Natural killer cell (primary cell): ENCODE measurements around the gene ALK. TPM values are rescaled to one million over a fixed set of nuclear protein-coding genes. Genes with fewer than 3 reads are reported as not detected.

Experiments
- ATAC-seq, 3 donors: fragments of 150-1000 bp in 2 of 3; fragments of 200-7000 bp in 1 of 3; cut with Tn5 transposase; 1 replicate in 1 of 3; 2 replicates in 2 of 3; pipeline ENCODE4 v1.10.0; 2021; ENCODE audit warnings: mild to moderate bottlenecking in 2 of 3, moderate library complexity in 2 of 3
- DNase-seq, 2 donors: peaks; one replicate each; pipeline versions ENCODE4 v3.0.0 to v3.0.0-alpha.2; 2013 to 2021; ENCODE audit warnings: mixed read lengths in 1 of 2
- H3K27ac ChIP-seq: one replicate; pipeline ENCODE4 v1.5.1; 2013; ENCODE audit warnings: mild to moderate bottlenecking, low read length
- H3K27me3 ChIP-seq: one replicate; pipeline ENCODE4 v1.6.1; 2013; ENCODE audit warnings: low read length; ENCODE audit not compliant: control insufficient read depth, insufficient read depth
- H3K36me3 ChIP-seq: one replicate; pipeline ENCODE4 v1.6.1; 2013; ENCODE audit warnings: low read length; ENCODE audit not compliant: control insufficient read depth, insufficient read depth
- H3K4me1 ChIP-seq: one replicate; pipeline ENCODE4 v1.6.1; 2013; ENCODE audit warnings: low read length; ENCODE audit not compliant: control insufficient read depth, insufficient read depth
- H3K4me3 ChIP-seq: one replicate; pipeline ENCODE4 v1.5.1; 2013; ENCODE audit warnings: low read length
- H3K9me3 ChIP-seq: one replicate; pipeline ENCODE4 v1.6.1; 2013; ENCODE audit warnings: low read length; ENCODE audit not compliant: control insufficient read depth, insufficient read depth
- H3K27ac Mint-ChIP-seq, 2 donors: one replicate each; pipeline ENCODE4 v1.8.0; 2022; ENCODE audit warnings: mild to moderate bottlenecking in 2 of 2, mixed read lengths in 2 of 2, moderate library complexity in 1 of 2
- H3K27me3 Mint-ChIP-seq, 2 donors: one replicate each; pipeline ENCODE4 v1.8.0; 2022; ENCODE audit warnings: low read depth in 2 of 2, mixed read lengths in 2 of 2
- H3K36me3 Mint-ChIP-seq: one replicate; pipeline ENCODE4 v1.8.0; 2022; ENCODE audit warnings: mixed read lengths
- H3K4me1 Mint-ChIP-seq, 2 donors: one replicate each; pipeline ENCODE4 v1.8.0; 2022; ENCODE audit warnings: mixed read lengths in 2 of 2
- H3K4me3 Mint-ChIP-seq: one replicate; pipeline ENCODE4 v1.8.0; 2022; ENCODE audit warnings: mild to moderate bottlenecking, moderate library complexity, mixed read lengths
- H3K9me3 Mint-ChIP-seq, 2 donors: one replicate each; pipeline ENCODE4 v1.8.0; 2022; ENCODE audit warnings: mixed read lengths in 2 of 2
- CTCF ChIP-seq: fragments of 200-600 bp; IDR thresholded peaks from one replicate; pipeline ENCODE4 v1.8.0; 2022; ENCODE audit warnings: antibody characterized with exemption
- WGBS: methylation state at CpG from one replicate; pipeline ENCODE4 v1.1.7; 2013; ENCODE audit warnings: missing lambda C conversion rate; ENCODE audit not compliant: insufficient coverage; 5-methylcytosine and 5-hydroxymethylcytosine counted together
- intact Hi-C: fragments of 100-400 bp; cut with micrococcal nuclease; formaldehyde crosslinking; loops from one replicate; pipeline ENCODE4 v1.14.2; 2022
- total RNA-seq, 4 donors: library from RNA; stranded (reverse); fragments of 120-200 nt in 1 of 4; gene quantifications; one replicate each; pipeline versions ENCODE4 v1.2.3 to v1.2.4, GENCODE V29; 2013 to 2022

The ALK gene
- total RNA-seq, 3 donors from 2014 or later (not counting 1 experiment from before 2014, with no cell fraction given): not detected

GRCh38 chr2:29242621-29243375, 678.6 kb downstream of the ALK start:
- no peak overlapping the region for H3K27ac Mint-ChIP-seq
- WGBS: 80% methylated on average over 9 of the region's 9 CpGs
- Histone ChIP-seq H3K4me1 (no peaks in the 10 kb centered on the region), H3K4me3 (no peak overlapping the region), H3K9me3 (no peaks in the 10 kb centered on the region), H3K27ac (no peak overlapping the region), H3K27me3 (no peaks in the 10 kb centered on the region), H3K36me3 (no peaks in the 10 kb centered on the region)
- H3K27me3 Mint-ChIP-seq: peaks cover 0 to 5% of the 10 kb centered on the region in 2 donors
- no peaks in the 10 kb centered on the region for H3K36me3 Mint-ChIP-seq
- DNase-seq (no peak), ATAC-seq (no peak)
- intact Hi-C loops: no loop called here
- no peak for TF ChIP-seq CTCF
- no peak overlapping the region for H3K4me3 Mint-ChIP-seq
- no peaks in the 10 kb centered on the region for H3K9me3 Mint-ChIP-seq
- no peaks in the 10 kb centered on the region for H3K4me1 Mint-ChIP-seq

GRCh38 chr2:29241955-29242565, 679.3 kb downstream of the ALK start:
- H3K4me3 Mint-ChIP-seq: no peak overlapping the region
- no peaks in the 10 kb centered on the region for H3K36me3 Mint-ChIP-seq
- peaks cover 0 to 8% of the 10 kb centered on the region in 2 donors for H3K27me3 Mint-ChIP-seq
- H3K4me1 Mint-ChIP-seq: no peaks in the 10 kb centered on the region
- TF ChIP-seq CTCF: no peak
- H3K27ac Mint-ChIP-seq: no peak overlapping the region
- ATAC-seq (no peak), DNase-seq (no peak)
- no peak overlapping the region for H3K4me3 ChIP-seq
- intact Hi-C loops: no loop called here
- no peak overlapping the region for H3K27ac ChIP-seq
- H3K4me1 ChIP-seq: no peaks in the 10 kb centered on the region
- no peaks in the 10 kb centered on the region for H3K9me3 Mint-ChIP-seq
- H3K27me3 ChIP-seq: no peaks in the 10 kb centered on the region
- H3K36me3 ChIP-seq: no peaks in the 10 kb centered on the region
- 69% methylated on average over 5 of the region's 6 CpGs for WGBS
- no peaks in the 10 kb centered on the region for H3K9me3 ChIP-seq

GRCh38 chr2:29241341-29241740, 680.0 kb downstream of the ALK start:
- Mint-ChIP-seq H3K4me3 (no peak overlapping the region), H3K27me3 (peaks cover 0 to 14% of the 10 kb centered on the region in 2 donors), H3K4me1 (no peaks in the 10 kb centered on the region), H3K27ac (no peak overlapping the region), H3K9me3 (no peaks in the 10 kb centered on the region), H3K36me3 (no peaks in the 10 kb centered on the region)
- WGBS: 93% methylated on average over 4 of the region's 4 CpGs
- no peaks in the 10 kb centered on the region for H3K9me3 ChIP-seq
- H3K27ac ChIP-seq: no peak overlapping the region
- no peaks in the 10 kb centered on the region for H3K27me3 ChIP-seq
- no peaks in the 10 kb centered on the region for H3K36me3 ChIP-seq
- DNase-seq (no peak), ATAC-seq (no peak)
- H3K4me1 ChIP-seq: no peaks in the 10 kb centered on the region
- no peak overlapping the region for H3K4me3 ChIP-seq
- no peak for TF ChIP-seq CTCF
- intact Hi-C loops: no loop called here
